ENCODE measurements around the gene PIPOX.

Gene PIPOX

GRCh38 chr17:29005936-29006511 lies 36.9 kb upstream of the PIPOX start, which contains the start of gene SEZ6:
Gene SEZ6 (minus strand): TSS chr17:29006033. CDS start chr17:29005869, 164 bp downstream.
- no peak within 1 kb of the TSS for H3K4me3 ChIP-seq (ENCODE audit: low read depth, low read length, poor library complexity, severe bottlenecking)
- no peak within 1 kb of the TSS for H3K9ac ChIP-seq (ENCODE audit: low read length)
- no peak within 1 kb of the TSS for H3K27ac ChIP-seq (ENCODE audit: low read depth, low read length, poor library complexity, severe bottlenecking)
- no peaks in the 10 kb centered on the region for H4K20me1 ChIP-seq (ENCODE audit: insufficient read depth, low read length)
- H3K4me2 ChIP-seq (ENCODE audit: low read length): no peak within 1 kb of the TSS
- no peak within 1 kb of the TSS for H2AFZ ChIP-seq (ENCODE audit: low read length)
- H3F3A ChIP-seq (ENCODE audit: insufficient read depth, low read length): no peaks in the 10 kb centered on the region
- no peaks in the 10 kb centered on the region for H3K79me2 ChIP-seq (ENCODE audit: insufficient read depth, low read length)
- H3K9me3 ChIP-seq (ENCODE audit: low read length): no peaks in the 10 kb centered on the region
- TF ChIP-seq CTCF (IDR thresholded peaks at IDR 0.05; ENCODE audit: low read length) (no peak), EZH2 (IDR thresholded peaks at IDR 0.05; ENCODE audit: borderline replicate concordance, low read length) (no peak)
- H3K4me1 ChIP-seq (ENCODE audit: insufficient read depth, low read length, severe bottlenecking): no peaks in the 10 kb centered on the region
- H3K27me3 ChIP-seq (ENCODE audit: insufficient read depth, low read length): peaks cover 4% of the 10 kb centered on the region; the same call in 1 of the 2 replicates
- H3K9me2 ChIP-seq (ENCODE audit: low read depth, low read length): no peaks in the 10 kb centered on the region
- no peaks in the 10 kb centered on the region for H3K36me3 ChIP-seq (ENCODE audit: insufficient read depth, low read length)

GRCh38 chr17:29007456-29007855 lies 35.5 kb upstream of the PIPOX start:
- no peak overlapping the region for H3K4me2 ChIP-seq (ENCODE audit: low read length)
- H3K4me1 ChIP-seq (ENCODE audit: insufficient read depth, low read length, severe bottlenecking): no peaks in the 10 kb centered on the region
- peaks cover 8% of the 10 kb centered on the region; the same call in 1 of the 2 replicates for H3K27me3 ChIP-seq (ENCODE audit: insufficient read depth, low read length)

GRCh38 chr17:29007860-29008455 lies 35.0 kb upstream of the PIPOX start:
- no peaks in the 10 kb centered on the region for H3F3A ChIP-seq (ENCODE audit: insufficient read depth, low read length)
- no peaks in the 10 kb centered on the region for H3K9me2 ChIP-seq (ENCODE audit: low read depth, low read length)
- no peaks in the 10 kb centered on the region for H4K20me1 ChIP-seq (ENCODE audit: insufficient read depth, low read length)
- peaks cover 8% of the 10 kb centered on the region; the same call in 1 of the 2 replicates for H3K27me3 ChIP-seq (ENCODE audit: insufficient read depth, low read length)
- no peak overlapping the region for H3K9ac ChIP-seq (ENCODE audit: low read length)
- no peak overlapping the region for H3K4me3 ChIP-seq (ENCODE audit: low read depth, low read length, poor library complexity, severe bottlenecking)
- H3K9me3 ChIP-seq (ENCODE audit: low read length): no peaks in the 10 kb centered on the region
- H3K4me2 ChIP-seq (ENCODE audit: low read length): no peak overlapping the region
- no peak for TF ChIP-seq EZH2 (IDR thresholded peaks at IDR 0.05; ENCODE audit: borderline replicate concordance, low read length)
- TF ChIP-seq CTCF (IDR thresholded peaks at IDR 0.05; ENCODE audit: low read length): no peak
- no peak overlapping the region for H3K27ac ChIP-seq (ENCODE audit: low read depth, low read length, poor library complexity, severe bottlenecking)
- no peak overlapping the region for H2AFZ ChIP-seq (ENCODE audit: low read length)
- H3K79me2 ChIP-seq (ENCODE audit: insufficient read depth, low read length): no peaks in the 10 kb centered on the region
- no peaks in the 10 kb centered on the region for H3K36me3 ChIP-seq (ENCODE audit: insufficient read depth, low read length)
- no peaks in the 10 kb centered on the region for H3K4me1 ChIP-seq (ENCODE audit: insufficient read depth, low read length, severe bottlenecking)

More at GRCh38 chr17:29007456-29007855, 35.5 kb upstream of the PIPOX start:
- Histone ChIP-seq H4K20me1 (ENCODE audit: insufficient read depth, low read length) (no peaks in the 10 kb centered on the region), H3K9me2 (ENCODE audit: low read depth, low read length) (no peaks in the 10 kb centered on the region), H3K79me2 (ENCODE audit: insufficient read depth, low read length) (no peaks in the 10 kb centered on the region), H3K27ac (ENCODE audit: low read depth, low read length, poor library complexity, severe bottlenecking) (no peak overlapping the region), H3K36me3 (ENCODE audit: insufficient read depth, low read length) (no peaks in the 10 kb centered on the region), H3F3A (ENCODE audit: insufficient read depth, low read length) (no peaks in the 10 kb centered on the region), H3K4me3 (ENCODE audit: low read depth, low read length, poor library complexity, severe bottlenecking) (no peak overlapping the region), H2AFZ (ENCODE audit: low read length) (no peak overlapping the region), H3K9me3 (ENCODE audit: low read length) (no peaks in the 10 kb centered on the region), H3K9ac (ENCODE audit: low read length) (no peak overlapping the region)
- TF ChIP-seq CTCF (IDR thresholded peaks at IDR 0.05; ENCODE audit: low read length) (no peak), EZH2 (IDR thresholded peaks at IDR 0.05; ENCODE audit: borderline replicate concordance, low read length) (no peak)
